OCI-LY3 (cell line): ENCODE data around the gene TMEM108.

Experiments used
- H2AFZ ChIP-seq: fragments of 200-600, 300-600 bp; shearing (Covaris generic); 2 replicates; pipeline ENCODE4 v1.6.0; 2014; ENCODE audit warnings: antibody characterized with exemption, low read depth, low read length
- H3K27ac ChIP-seq: fragments of 200-600, 300-600 bp; sonication (generic); 2 replicates; pipeline ENCODE4 v1.5.1; 2014; ENCODE audit warnings: mild to moderate bottlenecking, low read length, moderate library complexity, mixed read lengths
- H3K27me3 ChIP-seq: fragments of 200-600, 300-600 bp; sonication (generic); 2 replicates; pipeline ENCODE4 v1.6.1; 2014; ENCODE audit warnings: low read depth, low read length, mixed read lengths
- H3K36me3 ChIP-seq: fragments of 200-600, 300-600 bp; sonication (generic); replicated peaks from 2 replicates; pipeline ENCODE3; 2014; ENCODE audit warnings: low read depth, low read length, mixed read lengths
- H3K4me1 ChIP-seq: fragments of 300-600, 200-600 bp; sonication (generic); 2 replicates; pipeline ENCODE4 v1.6.1; 2014; ENCODE audit warnings: low read length, mixed read lengths
- H3K4me2 ChIP-seq: fragments of 200-600, 300-600 bp; sonication (generic); 2 replicates; pipeline ENCODE4 v1.6.1; 2014; ENCODE audit warnings: low read length, mixed read lengths
- H3K4me3 ChIP-seq: fragments of 300-600, 200-600 bp; sonication (generic); 2 replicates; pipeline ENCODE4 v1.5.1; 2014; ENCODE audit warnings: antibody characterized with exemption, mild to moderate bottlenecking, low read length, moderate library complexity
- H3K79me2 ChIP-seq: fragments of 300-600, 200-600 bp; shearing (Covaris generic); 2 replicates; pipeline ENCODE4 v1.6.1; 2014; ENCODE audit warnings: mild to moderate bottlenecking, low read length, mixed read lengths
- H3K9ac ChIP-seq: fragments of 300-600, 200-600 bp; shearing (Covaris generic); 2 replicates; pipeline ENCODE4 v1.6.0; 2014; ENCODE audit warnings: mild to moderate bottlenecking, low read length, moderate library complexity
- H3K9me3 ChIP-seq: fragments of 200-600, 300-600 bp; shearing (Covaris generic); 2 replicates; pipeline ENCODE4 v1.6.1; 2014; ENCODE audit warnings: low read length, mixed read lengths; ENCODE audit not compliant: insufficient read depth
- H4K20me1 ChIP-seq: fragments of 200-600, 300-600 bp; sonication (generic); 2 replicates; pipeline ENCODE4 v1.6.1; 2016; ENCODE audit warnings: low read length, mixed read lengths; ENCODE audit not compliant: insufficient read depth
- CTCF ChIP-seq: fragments of 200-600, 300-600 bp; sonication (generic); IDR thresholded peaks from 2 replicates; pipeline ENCODE4 v1.5.1; 2014; ENCODE audit warnings: antibody characterized with exemption, low read length, low read depth
- EZH2phosphoT487 ChIP-seq: fragments of 200-600 bp; shearing (Covaris generic); IDR thresholded peaks from 2 replicates; pipeline ENCODE4 v1.6.1; 2018; ENCODE audit warnings: antibody characterized with exemption, mixed run types, low read depth

Gene TMEM108

GRCh38 chr3:133277813-133278212 is 239.6 kb downstream of the TMEM108 start:
- H3K4me2 ChIP-seq: no peak overlapping the region
- no peaks in the 10 kb centered on the region for H3K9me3 ChIP-seq
- no peaks in the 10 kb centered on the region for H4K20me1 ChIP-seq
- H3K27ac ChIP-seq: no peak overlapping the region
- no peak overlapping the region for H3K9ac ChIP-seq
- TF ChIP-seq CTCF (no peak), EZH2phosphoT487 (no peak)
- H3K27me3 ChIP-seq: peaks cover 13% of the 10 kb centered on the region
- H3K79me2 ChIP-seq: no peaks in the 10 kb centered on the region
- H2AFZ ChIP-seq: no peak overlapping the region
- no peaks in the 10 kb centered on the region for H3K36me3 ChIP-seq
- H3K4me3 ChIP-seq: no peak overlapping the region
- H3K4me1 ChIP-seq: no peaks in the 10 kb centered on the region

GRCh38 chr3:133278260-133279043 is 240.3 kb downstream of the TMEM108 start:
- Histone ChIP-seq H3K27ac (no peak overlapping the region), H3K4me1 (no peaks in the 10 kb centered on the region), H3K9me3 (no peaks in the 10 kb centered on the region), H2AFZ (no peak overlapping the region), H3K9ac (no peak overlapping the region), H3K4me3 (no peak overlapping the region), H3K79me2 (no peaks in the 10 kb centered on the region), H3K36me3 (no peaks in the 10 kb centered on the region), H3K27me3 (peaks cover 7% of the 10 kb centered on the region), H3K4me2 (no peak overlapping the region), H4K20me1 (no peaks in the 10 kb centered on the region)
- TF ChIP-seq CTCF (no peak), EZH2phosphoT487 (no peak)

GRCh38 chr3:133280586-133280985 is 242.4 kb downstream of the TMEM108 start:
- no peaks in the 10 kb centered on the region for H3K79me2 ChIP-seq
- H3K4me1 ChIP-seq: no peaks in the 10 kb centered on the region
- no peaks in the 10 kb centered on the region for H3K36me3 ChIP-seq
- no peak overlapping the region for H3K4me2 ChIP-seq
- H2AFZ ChIP-seq: no peak overlapping the region
- no peak overlapping the region for H3K4me3 ChIP-seq
- TF ChIP-seq CTCF (no peak), EZH2phosphoT487 (no peak)
- H3K27me3 ChIP-seq: no peaks in the 10 kb centered on the region
- no peak overlapping the region for H3K27ac ChIP-seq
- no peaks in the 10 kb centered on the region for H4K20me1 ChIP-seq
- H3K9me3 ChIP-seq: no peaks in the 10 kb centered on the region
- no peak overlapping the region for H3K9ac ChIP-seq

GRCh38 chr3:133282236-133282635 is 244.0 kb downstream of the TMEM108 start:
- Histone ChIP-seq H3K4me1 (no peaks in the 10 kb centered on the region), H3K4me2 (no peak overlapping the region), H3K4me3 (no peak overlapping the region), H4K20me1 (no peaks in the 10 kb centered on the region), H3K36me3 (no peaks in the 10 kb centered on the region), H2AFZ (no peak overlapping the region), H3K27me3 (no peaks in the 10 kb centered on the region), H3K79me2 (no peaks in the 10 kb centered on the region), H3K27ac (no peak overlapping the region), H3K9me3 (no peaks in the 10 kb centered on the region), H3K9ac (no peak overlapping the region)
- TF ChIP-seq CTCF: no peak
- no peak for TF ChIP-seq EZH2phosphoT487
